Loucy (cell line): ENCODE data around the gene CPXM2.

Experiments used
- H2AFZ ChIP-seq: fragments of 200-600 bp; sonication (generic); 2 replicates; pipeline ENCODE4 v1.6.0; 2016; ENCODE audit warnings: antibody characterized with exemption, mild to moderate bottlenecking, low read length, moderate library complexity
- H3F3A ChIP-seq: fragments of 200-600 bp; 2 replicates; pipeline ENCODE4 v1.6.0; 2016; ENCODE audit warnings: antibody characterized with exemption, low read depth, mild to moderate bottlenecking
- H3K27me3 ChIP-seq: fragments of 200-600 bp; sonication (generic); 2 replicates; pipeline ENCODE4 v1.6.1; 2014; ENCODE audit warnings: low read length, mild to moderate bottlenecking; ENCODE audit not compliant: insufficient read depth, poor library complexity, severe bottlenecking
- H3K36me3 ChIP-seq: fragments of 200-600 bp; sonication (generic); 2 replicates; pipeline ENCODE4 v1.6.1; 2016; ENCODE audit warnings: low read length; ENCODE audit not compliant: insufficient read depth
- H3K4me1 ChIP-seq: fragments of 200-600 bp; sonication (generic); 2 replicates; pipeline ENCODE4 v1.5.1; 2014; ENCODE audit warnings: low read length, mild to moderate bottlenecking; ENCODE audit not compliant: insufficient read depth, poor library complexity, severe bottlenecking
- H3K4me2 ChIP-seq: fragments of 200-600 bp; sonication (generic); 2 replicates; pipeline ENCODE4 v1.6.0; 2014; ENCODE audit warnings: antibody characterized with exemption, low read length, low read depth, mild to moderate bottlenecking; ENCODE audit not compliant: poor library complexity, severe bottlenecking
- H3K4me3 ChIP-seq: fragments of 200-600 bp; sonication (generic); 2 replicates; pipeline ENCODE4 v1.5.1; 2014; ENCODE audit warnings: low read length, mild to moderate bottlenecking, mixed read lengths; ENCODE audit not compliant: poor library complexity, severe bottlenecking
- H3K79me2 ChIP-seq: fragments of 200-600 bp; sonication (generic); 2 replicates; pipeline ENCODE4 v1.6.1; 2014; ENCODE audit warnings: low read length; ENCODE audit not compliant: insufficient read depth
- H3K9ac ChIP-seq: fragments of 200-600 bp; sonication (generic); 2 replicates; pipeline ENCODE4 v1.6.0; 2014; ENCODE audit warnings: mild to moderate bottlenecking, low read depth, low read length, moderate library complexity; ENCODE audit not compliant: poor library complexity, severe bottlenecking
- H3K9me2 ChIP-seq: fragments of 200-600 bp; sonication (generic); replicated peaks from 2 replicates; pipeline ENCODE4 v1.6.1; 2016; ENCODE audit warnings: low read depth, low read length, mixed read lengths
- H3K9me3 ChIP-seq: fragments of 200-600 bp; sonication (generic); 2 replicates; pipeline ENCODE4 v1.6.1; 2014; ENCODE audit warnings: mild to moderate bottlenecking, antibody characterized with exemption, low read length, low read depth; ENCODE audit not compliant: insufficient read depth
- H4K20me1 ChIP-seq: fragments of 200-600 bp; sonication (generic); 2 replicates; pipeline ENCODE4 v1.6.0; 2014; ENCODE audit warnings: antibody characterized with exemption, low read length, mild to moderate bottlenecking; ENCODE audit not compliant: insufficient read depth, poor library complexity, severe bottlenecking
- EZH2phosphoT487 ChIP-seq: fragments of 200-600 bp; IDR thresholded peaks from 2 replicates; pipeline ENCODE4 v1.6.1; 2018; ENCODE audit warnings: antibody characterized with exemption, mild to moderate bottlenecking, moderate library complexity, borderline replicate concordance
- TF ChIP-seq, protein P1 (sequence below): fragments of 200-600 bp; sonication (generic); conservative IDR thresholded peaks from 2 replicates; pipeline ENCODE4 v1.5.1; 2014; ENCODE audit warnings: mild to moderate bottlenecking, antibody characterized with exemption, low read length

Gene CPXM2

GRCh38 chr10:123930340-123931001, 38.9 kb upstream of the CPXM2 start:
- H3K79me2 ChIP-seq = no peaks in the 10 kb centered on the region
- no peak overlapping the region for H3K4me2 ChIP-seq
- no peaks in the 10 kb centered on the region for H3K36me3 ChIP-seq
- H4K20me1 ChIP-seq = no peaks in the 10 kb centered on the region
- peaks cover 5% of the 10 kb centered on the region; the same call in 1 of the 2 replicates for H3K9me3 ChIP-seq
- TF ChIP-seq, protein P1, sequence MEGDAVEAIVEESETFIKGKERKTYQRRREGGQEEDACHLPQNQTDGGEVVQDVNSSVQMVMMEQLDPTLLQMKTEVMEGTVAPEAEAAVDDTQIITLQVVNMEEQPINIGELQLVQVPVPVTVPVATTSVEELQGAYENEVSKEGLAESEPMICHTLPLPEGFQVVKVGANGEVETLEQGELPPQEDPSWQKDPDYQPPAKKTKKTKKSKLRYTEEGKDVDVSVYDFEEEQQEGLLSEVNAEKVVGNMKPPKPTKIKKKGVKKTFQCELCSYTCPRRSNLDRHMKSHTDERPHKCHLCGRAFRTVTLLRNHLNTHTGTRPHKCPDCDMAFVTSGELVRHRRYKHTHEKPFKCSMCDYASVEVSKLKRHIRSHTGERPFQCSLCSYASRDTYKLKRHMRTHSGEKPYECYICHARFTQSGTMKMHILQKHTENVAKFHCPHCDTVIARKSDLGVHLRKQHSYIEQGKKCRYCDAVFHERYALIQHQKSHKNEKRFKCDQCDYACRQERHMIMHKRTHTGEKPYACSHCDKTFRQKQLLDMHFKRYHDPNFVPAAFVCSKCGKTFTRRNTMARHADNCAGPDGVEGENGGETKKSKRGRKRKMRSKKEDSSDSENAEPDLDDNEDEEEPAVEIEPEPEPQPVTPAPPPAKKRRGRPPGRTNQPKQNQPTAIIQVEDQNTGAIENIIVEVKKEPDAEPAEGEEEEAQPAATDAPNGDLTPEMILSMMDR = no peak
- no peak for TF ChIP-seq EZH2phosphoT487
- H3K27me3 ChIP-seq = no peaks in the 10 kb centered on the region
- H3K9ac ChIP-seq = no peak overlapping the region
- no peaks in the 10 kb centered on the region for H3F3A ChIP-seq
- no peaks in the 10 kb centered on the region for H3K4me1 ChIP-seq
- no peak overlapping the region for H3K4me3 ChIP-seq
- no peak overlapping the region for H2AFZ ChIP-seq
- H3K9me2 ChIP-seq = no peaks in the 10 kb centered on the region

DNA sequence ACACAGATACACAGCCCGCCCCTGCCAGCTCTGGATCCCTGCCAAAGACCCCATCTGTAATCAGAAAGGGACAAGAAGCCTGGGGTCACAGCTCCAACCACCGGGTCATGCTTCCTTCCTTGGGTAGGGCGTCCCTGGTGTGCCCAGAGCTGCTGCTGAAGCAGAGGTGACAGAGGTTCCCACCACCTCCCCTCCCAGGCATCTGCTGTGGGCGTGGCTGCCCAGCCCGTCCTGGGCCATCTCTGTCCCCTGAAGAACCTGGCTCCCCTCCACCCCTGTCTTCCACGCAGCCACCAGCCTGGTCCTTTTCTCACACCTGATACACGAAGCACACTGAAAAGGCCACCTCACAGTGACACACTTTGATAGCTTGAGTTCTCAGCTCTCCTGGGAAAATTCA, 38.2 kb upstream of the CPXM2 start:
- Histone ChIP-seq H3K79me2 (no peaks in the 10 kb centered on the region), H3K27me3 (no peaks in the 10 kb centered on the region), H3K36me3 (no peaks in the 10 kb centered on the region), H4K20me1 (no peaks in the 10 kb centered on the region), H3K4me1 (no peaks in the 10 kb centered on the region), H3K9ac (no peak overlapping the region), H3F3A (no peaks in the 10 kb centered on the region), H3K9me2 (no peaks in the 10 kb centered on the region), H2AFZ (no peak overlapping the region), H3K9me3 (peaks cover 5% of the 10 kb centered on the region; the same call in 1 of the 2 replicates), H3K4me3 (no peak overlapping the region), H3K4me2 (no peak overlapping the region)
- TF ChIP-seq, protein P1 = no peak
- no peak for TF ChIP-seq EZH2phosphoT487

- no peaks in the 10 kb centered on the region for H3K79me2 ChIP-seq
- H3K4me2 ChIP-seq = no peak overlapping the region
- peaks cover 5% of the 10 kb centered on the region; the same call in 1 of the 2 replicates for H3K9me3 ChIP-seq
- H3K27me3 ChIP-seq = no peaks in the 10 kb centered on the region
- H3K9ac ChIP-seq = no peak overlapping the region
- H3K4me1 ChIP-seq = no peaks in the 10 kb centered on the region
- H3F3A ChIP-seq = no peaks in the 10 kb centered on the region
- no peaks in the 10 kb centered on the region for H4K20me1 ChIP-seq
- no peaks in the 10 kb centered on the region for H3K9me2 ChIP-seq
- H3K4me3 ChIP-seq = no peak overlapping the region
- no peaks in the 10 kb centered on the region for H3K36me3 ChIP-seq
- H2AFZ ChIP-seq = no peak overlapping the region
- TF ChIP-seq EZH2phosphoT487 = no peak
- TF ChIP-seq, protein P1 = no peak
Measured at GRCh38 chr10:123928427-123928826, 36.8 kb upstream of the CPXM2 start.
